K562 (cell line): ENCODE results near the gene CDK5R1. TPM values are rescaled to one million over a fixed set of nuclear protein-coding genes. Genes with fewer than 3 reads are reported as not detected.

Source experiments
- CREB3L1 ChIP-seq: fragments of 450-650 bp; IDR thresholded peaks from 2 replicates; pipeline ENCODE4 v1.6.1; 2014; ENCODE audit warnings: low read depth, mild to moderate bottlenecking, moderate library complexity, borderline replicate concordance
- E4F1 ChIP-seq: fragments of 250-450 bp; sonication (Bioruptor Pico); IDR thresholded peaks from 2 replicates; pipeline ENCODE4 v1.5.0; 2021; ENCODE audit warnings: mild to moderate bottlenecking, borderline replicate concordance
- ETV6 ChIP-seq, 3 experiments: fragments of 150-350 bp in 1 of 3; sonication (generic) in 1 of 3; formaldehyde crosslinking in 1 of 3; IDR thresholded peaks; 2 replicates each; pipeline versions ENCODE4 v1.6.1 to v1.8.0; 2014 to 2022; ENCODE audit warnings: borderline replicate concordance in 2 of 3, low read depth in 2 of 3, antibody characterized with exemption in 1 of 3, low read length in 1 of 3, mild to moderate bottlenecking in 1 of 3, missing genetic modification reagents in 1 of 3
- FOXK2 ChIP-seq, 2 experiments: fragments of 450-650 bp; IDR thresholded peaks in 1 of 2; conservative IDR thresholded peaks in 1 of 2; 2 replicates each; pipeline ENCODE4 v1.6.1; 2016; ENCODE audit warnings: low read depth in 2 of 2, mild to moderate bottlenecking in 1 of 2
- HCFC1 ChIP-seq: IDR thresholded peaks from 2 replicates; pipeline ENCODE4 v1.6.1; 2012; ENCODE audit warnings: low read depth, low read length, improper control_type of control experiment
- HDAC6 ChIP-seq: IDR thresholded peaks from 2 replicates; pipeline ENCODE4 v1.6.1; 2012; ENCODE audit warnings: low read depth, mild to moderate bottlenecking, control low read depth, inconsistent platforms, low read length, moderate library complexity
- HDGF ChIP-seq: fragments of 450-650 bp; IDR thresholded peaks from 2 replicates; pipeline ENCODE4 v1.6.1; 2016
- NCOA2 ChIP-seq, 2 experiments: fragments of 450-650 bp; IDR thresholded peaks; 2 replicates each; pipeline ENCODE4 v1.6.1; 2018; ENCODE audit warnings: mild to moderate bottlenecking in 2 of 2, moderate library complexity in 1 of 2; ENCODE audit not compliant: partially characterized antibody in 2 of 2
- NELFE ChIP-seq: IDR thresholded peaks from 2 replicates; pipeline ENCODE4 v1.6.1; 2011; ENCODE audit warnings: mild to moderate bottlenecking; ENCODE audit not compliant: insufficient read depth, insufficient read length
- NEUROD1 ChIP-seq: fragments of 150-350 bp; IDR thresholded peaks from 2 replicates; pipeline ENCODE4 v1.6.1; 2014; ENCODE audit warnings: borderline replicate concordance, low read length, low read depth; ENCODE audit not compliant: partially characterized antibody
- PRMT5 ChIP-seq: sonication (generic); formaldehyde crosslinking; IDR thresholded peaks from 2 replicates; pipeline ENCODE4 v1.5.0; 2020; ENCODE audit warnings: missing genetic modification reagents
- SNAPC5 ChIP-seq: fragments of 250-450 bp; sonication (Bioruptor Pico); IDR thresholded peaks from 2 replicates; pipeline ENCODE4 v1.8.0; 2021; ENCODE audit warnings: moderate library complexity, mild to moderate bottlenecking, inconsistent platforms
- TAF15 ChIP-seq: fragments of 200-400 bp; formaldehyde crosslinking; IDR thresholded peaks from 2 replicates; pipeline ENCODE4 v1.6.1; 2017; ENCODE audit warnings: mild to moderate bottlenecking, low read depth, low read length, moderate library complexity
- U2AF1 ChIP-seq: fragments of 200-400 bp; formaldehyde crosslinking; optimal IDR thresholded peaks from 2 replicates; pipeline ENCODE3; 2017; ENCODE audit warnings: mild to moderate bottlenecking, low read depth, low read length, moderate library complexity
- polyA plus RNA-seq, 8 experiments: library from polyadenylated mRNA; depleted of rRNA in 4 of 8; stranded (reverse) in 5 of 8; unstranded in 3 of 8; fragments of >200 nt; fragmentation: Nextera tagmentation in 2 of 8; fragmentation: Illumina TruSeq in 1 of 8; extraction: Ambion mirVana in 2 of 8; extraction: Trizol in 1 of 8; gene quantifications; 2 replicates each; pipeline versions ENCODE4 v1.2.1 to v1.2.3, GENCODE V29; 2011 to 2014; ENCODE audit warnings: inconsistent platforms in 1 of 8, missing spikeins in 1 of 8
- total RNA-seq, 7 experiments: library from RNA; depleted of rRNA in 6 of 7; stranded (reverse); fragments of >200 nt in 6 of 7; fragmentation: Illumina TruSeq in 2 of 7; extraction: Trizol in 2 of 7; gene quantifications; 2 replicates each; pipeline versions ENCODE4 v1.2.1 to v1.2.3, GENCODE V29; 2011 to 2021; ENCODE audit warnings: low replicate concordance in 1 of 7

CDK5R1 gene
- total and polyA plus RNA-seq, 9 of the 15 experiments (the other 6 are each of a cell fraction or from before 2014, with no cell fraction given), result 0.10 to 4.8 (median 2.3) TPM

- no peak for TF ChIP-seq ETV6 (IDR thresholded peaks at IDR 0.05; ENCODE audit: borderline replicate concordance in 1 of 2, low read depth in 2 of 2, low read length in 1 of 2)
- no peak for TF ChIP-seq ETV6 (CRISPR knock-in tag; IDR thresholded peaks at IDR 0.05; ENCODE audit: borderline replicate concordance)
- TF ChIP-seq E4F1 (CRISPR knock-in tag), result no peak
- TF ChIP-seq NCOA2 (IDR thresholded peaks at IDR 0.05; ENCODE audit: partially characterized antibody in 2 of 2), result no peak
- TF ChIP-seq SNAPC5 (CRISPR knock-in tag), result no peak
- TF ChIP-seq TAF15, result no peak
- TF ChIP-seq HDGF, result no peak
- TF ChIP-seq CREB3L1, result no peak
- TF ChIP-seq FOXK2 (conservative IDR thresholded peaks at IDR 0.05 in 1 of 2, IDR thresholded peaks at IDR 0.05 in 1 of 2; ENCODE audit: low read depth in 2 of 2), result no peak
- TF ChIP-seq NELFE, result no peak
- TF ChIP-seq NEUROD1, result no peak
- no peak for TF ChIP-seq PRMT5
- no peak for TF ChIP-seq U2AF1
- TF ChIP-seq HCFC1, result no peak
- TF ChIP-seq HDAC6, result no peak
Measured at GRCh38 chr17:32486701-32487472, at the start of gene CDK5R1 (continued).
